Testis (tissue), 2 donors: Measurements from ENCODE around the gene HECA.

Experiments
- POLR2A ChIP-seq: fragments of 450-650 bp; IDR thresholded peaks from one replicate; pipeline ENCODE4 v1.6.1; 2017; ENCODE audit warnings: antibody characterized with exemption, mild to moderate bottlenecking, moderate library complexity
- TF ChIP-seq, protein P1 (sequence below), 3 experiments: fragments of 450-650 bp in 2 of 3; fragments of 200-600 bp in 1 of 3; sonication (generic) in 1 of 3; IDR thresholded peaks; one replicate each; pipeline ENCODE4 v1.5.1; 2016 to 2019; ENCODE audit warnings: antibody characterized with exemption in 3 of 3, mild to moderate bottlenecking in 2 of 3, moderate library complexity in 1 of 3

DNA sequence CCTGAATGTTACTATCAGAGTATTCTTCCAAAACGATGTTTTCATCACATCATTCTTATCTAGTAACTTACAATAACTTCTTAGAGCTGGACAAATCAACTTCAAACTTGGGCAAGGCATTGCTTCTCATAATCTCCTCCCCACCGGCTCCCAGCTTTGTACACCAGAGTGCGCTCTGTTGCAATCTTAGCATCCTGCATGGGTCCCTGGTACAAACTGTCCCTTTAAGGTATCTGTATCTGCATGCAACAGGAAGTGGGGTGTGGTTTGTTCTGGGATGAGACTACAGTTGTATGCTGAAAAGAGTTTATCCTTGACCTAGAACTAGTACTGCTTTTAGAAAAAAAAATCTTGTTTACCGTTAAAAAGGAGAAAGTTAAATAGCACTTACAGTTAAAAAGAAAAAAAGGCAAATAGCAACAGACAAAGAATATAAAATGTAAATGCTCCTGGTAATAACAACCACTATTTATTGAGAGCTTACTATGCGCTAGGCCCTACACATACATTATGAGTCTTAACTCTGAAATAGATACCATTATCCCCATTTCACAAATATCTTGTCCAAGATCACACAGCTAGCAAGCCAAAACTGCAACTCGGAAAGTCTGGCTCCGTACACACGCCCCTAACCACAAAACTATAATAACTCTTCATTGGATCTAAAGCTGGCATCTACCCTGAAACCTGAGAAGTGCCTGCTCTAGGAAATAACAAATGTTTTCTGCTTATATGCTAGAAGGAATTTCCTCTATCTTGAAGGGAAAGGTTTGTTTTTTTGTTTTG lies 9.8 kb upstream of the HECA start:
- TF ChIP-seq, protein P1, sequence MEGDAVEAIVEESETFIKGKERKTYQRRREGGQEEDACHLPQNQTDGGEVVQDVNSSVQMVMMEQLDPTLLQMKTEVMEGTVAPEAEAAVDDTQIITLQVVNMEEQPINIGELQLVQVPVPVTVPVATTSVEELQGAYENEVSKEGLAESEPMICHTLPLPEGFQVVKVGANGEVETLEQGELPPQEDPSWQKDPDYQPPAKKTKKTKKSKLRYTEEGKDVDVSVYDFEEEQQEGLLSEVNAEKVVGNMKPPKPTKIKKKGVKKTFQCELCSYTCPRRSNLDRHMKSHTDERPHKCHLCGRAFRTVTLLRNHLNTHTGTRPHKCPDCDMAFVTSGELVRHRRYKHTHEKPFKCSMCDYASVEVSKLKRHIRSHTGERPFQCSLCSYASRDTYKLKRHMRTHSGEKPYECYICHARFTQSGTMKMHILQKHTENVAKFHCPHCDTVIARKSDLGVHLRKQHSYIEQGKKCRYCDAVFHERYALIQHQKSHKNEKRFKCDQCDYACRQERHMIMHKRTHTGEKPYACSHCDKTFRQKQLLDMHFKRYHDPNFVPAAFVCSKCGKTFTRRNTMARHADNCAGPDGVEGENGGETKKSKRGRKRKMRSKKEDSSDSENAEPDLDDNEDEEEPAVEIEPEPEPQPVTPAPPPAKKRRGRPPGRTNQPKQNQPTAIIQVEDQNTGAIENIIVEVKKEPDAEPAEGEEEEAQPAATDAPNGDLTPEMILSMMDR (IDR thresholded peaks at IDR 0.05): peak in 2 of 3 experiments; percentile 61 to 62
- no peak for TF ChIP-seq POLR2A
